Activated CD4-positive, alpha-beta T cell treated with anti-CD3 and anti-CD28 coated beads, Interleukin-2, amount 10 ng/mL, durations not matched to agents 7 days and 5 days (primary cell): Measurements from ENCODE around the gene CTIF. TPM values are rescaled to one million over a fixed set of nuclear protein-coding genes. Genes with fewer than 3 reads are reported as not detected.

Experiments used
- CTCF ChIA-PET: fragments of 350-600 bp; sonication (Branson Sonifier 250); formaldehyde crosslinking; loops from one replicate; lab custom pipeline; 2021; ENCODE audit warnings: antibody characterized with exemption; lab: Charles Lee
- POLR2A ChIA-PET: fragments of 350-600 bp; sonication (Branson Sonifier 250); formaldehyde crosslinking; loops from one replicate; lab custom pipeline; 2021; ENCODE audit warnings: antibody characterized with exemption; lab: Charles Lee
- DNase-seq: peaks from one replicate; pipeline ENCODE4 v3.0.0-alpha.2; 2020
- H3K27ac Mint-ChIP-seq: one replicate; pipeline ENCODE4 v1.8.0; 2021; ENCODE audit warnings: mild to moderate bottlenecking, moderate library complexity, mixed read lengths
- H3K27me3 Mint-ChIP-seq: one replicate; pipeline ENCODE4 v1.8.0; 2021; ENCODE audit warnings: mixed read lengths
- H3K36me3 Mint-ChIP-seq: one replicate; pipeline ENCODE4 v1.8.0; 2021; ENCODE audit warnings: low read depth, mixed read lengths
- H3K4me1 Mint-ChIP-seq: one replicate; pipeline ENCODE4 v1.8.0; 2021; ENCODE audit warnings: mixed read lengths
- H3K4me3 Mint-ChIP-seq: one replicate; pipeline ENCODE4 v1.8.0; 2021; ENCODE audit warnings: mild to moderate bottlenecking, moderate library complexity, mixed read lengths
- H3K9me3 Mint-ChIP-seq: one replicate; pipeline ENCODE4 v1.8.0; 2021; ENCODE audit warnings: mixed read lengths
- total RNA-seq, 2 experiments: library from RNA; stranded (reverse); gene quantifications; one replicate each; pipeline ENCODE4 v1.2.3, GENCODE V29; 2021

The CTIF gene
- total RNA-seq, 2 experiments from 2014 or later: 1.5 to 2.7 TPM

DNA sequence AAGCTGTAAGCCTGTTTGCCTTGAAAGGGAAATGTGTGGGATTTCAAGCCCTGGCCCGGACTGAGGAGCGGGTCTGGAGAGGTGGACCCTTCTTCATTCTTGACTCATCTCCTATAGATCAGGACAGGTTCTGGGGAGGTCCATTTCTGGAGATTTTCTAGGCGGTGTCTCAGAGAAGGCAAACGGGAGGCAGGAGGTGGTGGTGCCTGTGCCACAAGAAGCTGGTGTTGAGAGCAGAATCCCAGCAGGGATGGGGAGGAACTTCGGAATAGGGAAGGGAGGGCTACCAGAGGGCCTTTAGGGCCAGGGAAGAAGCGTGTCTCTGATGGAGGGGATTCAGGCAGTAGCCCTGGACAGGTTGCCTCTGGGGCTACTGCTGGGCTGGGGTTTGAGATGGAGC is 93.0 kb downstream of the CTIF start:
- no peak overlapping the region for H3K4me3 Mint-ChIP-seq
- H3K27ac Mint-ChIP-seq: no peak overlapping the region
- ChIA-PET CTCF (no interaction called here), POLR2A (no interaction called here)
- H3K27me3 Mint-ChIP-seq: no peaks in the 10 kb centered on the region
- H3K36me3 Mint-ChIP-seq: no peaks in the 10 kb centered on the region
- no peaks in the 10 kb centered on the region for H3K9me3 Mint-ChIP-seq
- no peak for DNase-seq
- H3K4me1 Mint-ChIP-seq: no peaks in the 10 kb centered on the region

DNA sequence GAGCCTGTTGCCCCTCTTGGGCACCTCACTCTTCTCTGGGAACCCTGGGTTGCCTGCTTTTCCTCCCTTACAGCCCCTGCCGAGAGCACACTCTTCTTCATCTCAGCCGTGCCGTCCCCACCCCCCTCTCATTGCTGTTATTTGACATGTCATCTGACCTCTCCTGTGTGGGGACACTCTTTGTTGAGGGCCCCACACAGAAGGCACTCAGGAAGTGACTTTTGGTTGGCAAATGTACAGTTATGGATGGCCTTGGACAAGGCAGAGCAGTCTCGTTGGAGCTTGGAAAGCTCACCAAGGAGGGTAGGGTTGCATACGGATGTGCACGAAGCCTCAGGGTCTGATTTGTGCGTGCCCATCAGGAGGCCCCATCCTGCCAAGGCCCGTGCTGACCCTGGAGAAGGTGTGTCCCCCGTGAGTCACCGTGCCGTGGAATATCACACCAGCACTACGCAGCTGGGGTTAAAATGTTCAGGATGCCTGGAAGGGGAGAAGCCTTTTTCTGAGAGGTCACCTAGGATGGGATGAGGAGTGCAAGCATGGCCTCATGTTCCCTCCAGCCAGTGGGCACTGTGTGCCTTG is 93.9 kb downstream of the CTIF start:
- H3K4me1 Mint-ChIP-seq: no peaks in the 10 kb centered on the region

DNA sequence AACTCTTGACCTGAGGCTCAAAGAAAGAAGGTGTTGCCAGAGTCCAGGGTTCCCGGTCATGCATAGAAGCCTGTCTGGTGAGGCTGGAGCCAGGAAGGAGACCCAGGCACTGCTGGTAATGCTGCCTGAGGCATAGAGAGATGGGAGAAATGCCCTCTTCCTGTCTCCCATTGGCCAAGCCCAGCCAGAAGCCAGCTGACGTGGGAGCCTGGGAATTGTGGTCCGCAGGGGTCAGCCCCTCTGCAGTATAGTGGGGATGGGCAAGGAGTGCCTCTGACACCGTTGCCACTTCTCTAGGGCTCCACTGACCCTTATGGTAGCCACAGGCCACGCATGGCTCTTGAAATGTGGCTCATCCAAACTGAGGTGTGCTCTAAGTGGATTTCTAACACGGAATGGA is 95.7 kb downstream of the CTIF start:
- POLR2A ChIA-PET: no interaction called here
- Mint-ChIP-seq H3K27ac (no peak overlapping the region), H3K4me1 (no peaks in the 10 kb centered on the region), H3K27me3 (no peaks in the 10 kb centered on the region), H3K9me3 (no peaks in the 10 kb centered on the region), H3K4me3 (no peak overlapping the region), H3K36me3 (no peaks in the 10 kb centered on the region)
- CTCF ChIA-PET: no interaction called here
- DNase-seq: no peak

More for the DNA sequence above, 93.9 kb downstream of the CTIF start:
- no peaks in the 10 kb centered on the region for H3K36me3 Mint-ChIP-seq
- no peaks in the 10 kb centered on the region for H3K27me3 Mint-ChIP-seq
- H3K9me3 Mint-ChIP-seq: no peaks in the 10 kb centered on the region
- no peak overlapping the region for H3K4me3 Mint-ChIP-seq
- CTCF ChIA-PET: no interaction called here
- DNase-seq: no peak
- H3K27ac Mint-ChIP-seq: no peak overlapping the region
- POLR2A ChIA-PET: no interaction called here

DNA sequence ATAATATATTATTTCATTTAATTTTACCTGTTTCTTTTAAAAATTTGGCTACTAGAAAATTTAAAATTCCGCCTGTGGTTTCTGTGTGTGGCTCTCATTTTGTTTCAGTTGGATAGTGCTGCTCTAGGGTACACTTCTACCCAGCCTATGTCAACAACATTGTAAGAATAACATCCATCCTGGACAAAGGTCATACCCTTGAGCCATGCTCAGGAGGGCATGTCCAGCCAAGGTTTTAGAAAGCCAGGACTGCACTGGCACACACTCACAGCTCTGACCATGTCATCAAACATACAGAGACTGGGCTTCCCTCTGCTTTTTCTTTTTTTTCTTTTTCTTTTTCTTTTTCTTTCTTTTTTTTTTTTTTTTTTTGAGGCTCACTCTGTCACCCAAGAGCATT is 96.1 kb downstream of the CTIF start:
- ChIA-PET POLR2A (no interaction called here), CTCF (interaction anchor here (0.6 kb wide), 1 partner anchor 105 kb away, joined by 3 read pairs; no protein-coding TSS in a partner anchor)
- Mint-ChIP-seq H3K36me3 (no peaks in the 10 kb centered on the region), H3K9me3 (no peaks in the 10 kb centered on the region), H3K4me1 (no peaks in the 10 kb centered on the region), H3K27me3 (no peaks in the 10 kb centered on the region), H3K4me3 (no peak overlapping the region), H3K27ac (no peak overlapping the region)
- no peak for DNase-seq

DNA sequence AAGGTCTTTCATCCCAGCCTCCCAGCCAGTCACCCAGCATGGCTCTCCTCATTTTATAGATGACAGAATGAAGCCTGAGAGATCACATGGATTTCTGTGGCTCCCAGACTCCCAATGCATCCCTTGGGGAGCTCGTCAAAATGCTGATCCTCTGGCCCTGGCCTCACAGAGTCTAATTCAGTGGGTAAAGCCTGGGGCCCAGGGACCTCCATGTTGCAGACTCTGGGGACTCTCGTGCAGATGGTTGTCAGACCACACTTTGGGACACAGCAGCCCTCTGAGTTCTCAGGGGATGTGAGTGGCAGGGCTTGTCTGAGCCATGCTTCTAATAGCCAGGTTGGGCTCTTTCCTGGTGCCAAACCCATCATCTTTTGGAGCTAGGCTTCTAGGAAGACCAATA is 97.0 kb downstream of the CTIF start:
- Mint-ChIP-seq H3K4me1 (no peaks in the 10 kb centered on the region), H3K27ac (no peak overlapping the region), H3K4me3 (no peak overlapping the region), H3K9me3 (no peaks in the 10 kb centered on the region), H3K27me3 (no peaks in the 10 kb centered on the region), H3K36me3 (no peaks in the 10 kb centered on the region)
- DNase-seq: no peak
- ChIA-PET CTCF (interaction anchor here (0.6 kb wide), 1 partner anchor 106 kb away, joined by 3 read pairs; no protein-coding TSS in a partner anchor), POLR2A (no interaction called here)

DNA sequence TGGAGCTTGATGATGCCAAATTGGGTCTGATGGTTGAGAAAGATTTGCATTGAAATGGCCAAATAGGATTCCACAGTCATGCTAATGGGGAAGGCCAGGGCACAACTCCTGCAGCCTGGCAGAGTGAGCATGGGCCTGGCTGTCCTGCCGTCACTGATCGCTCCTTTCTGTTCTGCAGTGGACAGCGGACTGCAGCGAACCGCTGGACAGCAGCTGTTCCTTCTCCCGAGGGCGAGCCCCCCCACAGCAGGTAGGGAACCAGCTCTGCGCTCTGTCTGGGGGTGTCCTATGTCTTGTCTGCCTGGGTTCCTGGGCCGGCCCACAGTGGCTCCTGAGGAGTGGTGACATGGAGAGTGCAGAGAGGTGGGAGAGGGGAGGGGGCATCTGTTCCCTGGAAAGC is 97.6 kb downstream of the CTIF start:
- no peaks in the 10 kb centered on the region for H3K27me3 Mint-ChIP-seq
- H3K27ac Mint-ChIP-seq: no peak overlapping the region
- CTCF ChIA-PET: no interaction called here
- H3K9me3 Mint-ChIP-seq: no peaks in the 10 kb centered on the region
- H3K4me3 Mint-ChIP-seq: no peak overlapping the region
- no peaks in the 10 kb centered on the region for H3K36me3 Mint-ChIP-seq
- no peak for DNase-seq
- POLR2A ChIA-PET: no interaction called here
- H3K4me1 Mint-ChIP-seq: no peaks in the 10 kb centered on the region

DNA sequence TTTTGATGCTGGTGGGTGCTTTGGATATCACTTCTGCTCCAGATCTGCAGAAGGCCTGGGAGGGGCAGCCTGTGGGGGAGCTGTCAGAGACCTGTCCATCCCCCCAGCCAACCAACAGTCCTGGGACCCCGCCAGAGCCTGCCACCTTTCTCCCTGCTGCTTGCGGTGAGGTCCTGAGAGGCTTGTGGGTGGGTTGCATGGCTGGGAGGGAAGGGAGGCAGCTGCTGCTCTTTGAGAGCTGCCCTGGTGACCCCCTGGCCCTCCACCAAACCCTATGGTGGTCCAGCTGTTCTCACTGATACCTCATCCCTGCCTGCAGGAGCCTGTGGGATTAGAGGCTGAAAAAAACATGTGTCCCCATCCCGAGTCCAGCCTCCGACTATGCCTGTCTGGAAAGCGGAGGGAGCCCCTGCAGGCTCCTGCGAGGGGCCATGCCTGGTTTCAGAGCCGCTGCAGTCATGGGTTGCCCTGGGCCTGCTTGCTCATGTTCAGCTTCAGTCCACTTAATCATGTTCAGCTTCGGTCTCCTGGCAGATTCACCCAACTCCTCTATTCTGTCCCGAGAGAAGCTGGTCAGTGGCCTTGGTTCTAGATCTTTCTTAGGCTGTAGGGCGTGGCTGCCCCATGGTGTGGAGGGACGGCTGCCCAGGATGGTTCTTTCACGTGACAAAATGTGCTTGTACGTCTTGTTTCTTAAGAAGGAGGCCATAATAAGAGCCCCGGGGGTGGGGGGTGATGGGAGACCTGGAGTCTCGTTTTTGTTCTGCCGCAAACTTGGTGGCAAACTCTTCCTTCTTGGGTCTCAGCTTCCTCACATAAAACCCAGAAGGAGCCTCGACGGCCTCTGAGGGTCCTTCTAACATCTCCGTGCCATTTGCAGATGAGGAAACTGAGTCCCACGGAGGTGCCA is 98.5 kb downstream of the CTIF start:
- DNase-seq: no peak
- Mint-ChIP-seq H3K36me3 (no peaks in the 10 kb centered on the region), H3K27me3 (no peaks in the 10 kb centered on the region), H3K4me3 (no peak overlapping the region), H3K4me1 (no peaks in the 10 kb centered on the region), H3K9me3 (no peaks in the 10 kb centered on the region), H3K27ac (no peak overlapping the region)
- ChIA-PET CTCF (no interaction called here), POLR2A (no interaction called here)

DNA sequence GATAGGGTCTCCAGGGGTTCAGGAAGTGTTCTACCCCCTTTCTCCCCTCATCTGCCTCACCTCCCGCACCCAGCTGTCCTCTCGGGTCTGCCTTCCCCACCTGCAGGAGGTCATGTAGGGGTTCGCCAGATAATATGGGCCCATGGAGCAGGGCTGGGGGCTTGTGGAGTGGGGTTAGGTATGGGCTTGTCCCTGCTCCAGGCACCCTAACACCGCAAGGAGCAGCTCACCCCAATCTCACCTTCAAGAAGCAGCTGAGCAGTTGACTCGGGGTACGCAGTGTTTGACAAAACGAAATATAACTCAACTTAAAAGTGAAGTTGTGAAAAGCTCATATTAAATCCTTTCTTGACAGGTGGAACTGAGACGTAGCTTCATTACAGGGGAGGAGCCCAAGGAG is 99.6 kb downstream of the CTIF start:
- Mint-ChIP-seq H3K36me3 (no peaks in the 10 kb centered on the region), H3K4me3 (no peak overlapping the region), H3K27me3 (no peaks in the 10 kb centered on the region), H3K27ac (no peak overlapping the region), H3K4me1 (no peaks in the 10 kb centered on the region), H3K9me3 (no peaks in the 10 kb centered on the region)
- POLR2A ChIA-PET: no interaction called here
- CTCF ChIA-PET: no interaction called here
- DNase-seq: no peak

DNA sequence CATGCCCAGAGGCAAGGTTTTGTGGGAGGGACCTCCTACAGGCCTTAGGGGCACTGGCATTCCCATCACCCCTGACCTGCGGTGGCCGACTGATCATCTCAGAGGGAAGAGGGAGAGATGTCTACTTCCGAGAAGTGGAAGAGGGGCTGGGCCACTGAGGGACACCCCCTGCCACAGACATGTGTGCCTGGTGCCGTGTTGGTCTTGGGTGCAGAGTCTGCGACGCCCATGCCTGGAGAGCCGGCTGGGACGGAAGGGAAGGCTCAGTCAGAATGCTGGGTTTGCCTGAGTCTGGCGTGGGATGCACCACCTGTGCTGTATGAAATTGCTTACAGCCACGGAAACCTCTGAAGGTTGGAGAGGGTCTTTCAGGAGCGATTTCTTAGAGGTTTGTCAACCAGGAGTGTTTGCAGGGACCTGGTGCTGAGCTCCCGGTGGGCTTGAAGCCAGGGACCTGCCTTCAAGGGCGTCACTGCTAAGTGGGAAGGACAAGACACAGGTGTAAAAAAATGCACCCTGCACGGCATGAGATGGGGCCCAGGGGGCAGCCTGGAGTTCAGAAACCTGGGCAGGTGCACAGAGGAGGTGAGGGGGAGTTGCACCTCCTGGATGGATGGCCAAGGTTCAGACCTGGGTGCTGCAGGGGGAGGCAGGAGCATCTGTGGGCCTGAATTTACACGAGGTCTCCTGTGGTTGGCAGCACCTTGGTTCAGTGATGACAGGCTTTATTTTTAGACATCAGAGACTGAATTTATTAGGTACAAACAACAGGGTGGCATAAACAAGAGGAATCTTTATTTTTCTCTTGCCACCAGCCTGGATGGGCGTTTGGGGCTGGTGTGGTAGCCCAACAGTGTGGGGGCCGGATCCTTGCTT is 100.3 kb downstream of the CTIF start:
- ChIA-PET POLR2A (no interaction called here), CTCF (interaction anchor here (1.5 kb wide), 1 partner anchor 17 kb away, joined by 3 read pairs; no protein-coding TSS in a partner anchor)
- Mint-ChIP-seq H3K4me1 (no peaks in the 10 kb centered on the region), H3K36me3 (no peaks in the 10 kb centered on the region), H3K27ac (no peak overlapping the region), H3K4me3 (no peak overlapping the region), H3K9me3 (no peaks in the 10 kb centered on the region), H3K27me3 (no peaks in the 10 kb centered on the region)
- no peak for DNase-seq

DNA sequence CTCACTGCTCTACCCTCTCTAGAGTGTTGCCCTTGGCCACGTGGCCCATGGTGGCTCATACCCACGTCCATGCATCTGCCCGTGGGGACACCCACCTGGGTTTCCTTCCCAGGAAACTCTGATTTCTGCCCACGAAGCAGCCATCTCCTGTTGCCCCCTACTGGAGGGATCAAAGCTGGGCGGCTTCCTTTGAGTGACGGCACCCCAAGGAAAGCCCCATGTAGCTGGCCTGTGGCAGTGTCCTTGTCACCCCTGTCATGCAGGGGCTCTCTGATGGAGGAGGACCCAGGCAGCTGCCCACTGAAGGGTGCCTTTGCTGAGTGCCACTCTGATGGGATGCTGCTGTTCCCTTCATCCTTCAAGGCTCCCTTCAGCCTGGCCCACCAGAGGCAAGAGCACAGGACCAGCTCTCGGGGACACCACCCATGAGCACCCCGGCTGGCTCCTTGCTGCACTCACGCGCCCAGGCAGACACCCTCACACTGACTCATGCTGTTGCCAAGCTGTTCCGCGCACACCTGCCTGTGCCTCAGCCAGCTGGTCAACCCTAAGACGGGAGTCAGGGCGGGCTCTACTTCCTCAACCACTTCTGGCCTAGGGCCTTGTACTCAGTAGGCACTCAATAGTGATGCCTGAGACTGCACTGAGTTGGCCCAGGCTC is 101.1 kb downstream of the CTIF start:
- Mint-ChIP-seq H3K4me1 (no peaks in the 10 kb centered on the region), H3K27me3 (no peaks in the 10 kb centered on the region), H3K4me3 (no peak overlapping the region), H3K27ac (no peak overlapping the region), H3K36me3 (no peaks in the 10 kb centered on the region), H3K9me3 (no peaks in the 10 kb centered on the region)
- ChIA-PET POLR2A (no interaction called here), CTCF (interaction anchor here (1.5 kb wide), 1 partner anchor 17 kb away, joined by 3 read pairs; no protein-coding TSS in a partner anchor)
- no peak for DNase-seq

DNA sequence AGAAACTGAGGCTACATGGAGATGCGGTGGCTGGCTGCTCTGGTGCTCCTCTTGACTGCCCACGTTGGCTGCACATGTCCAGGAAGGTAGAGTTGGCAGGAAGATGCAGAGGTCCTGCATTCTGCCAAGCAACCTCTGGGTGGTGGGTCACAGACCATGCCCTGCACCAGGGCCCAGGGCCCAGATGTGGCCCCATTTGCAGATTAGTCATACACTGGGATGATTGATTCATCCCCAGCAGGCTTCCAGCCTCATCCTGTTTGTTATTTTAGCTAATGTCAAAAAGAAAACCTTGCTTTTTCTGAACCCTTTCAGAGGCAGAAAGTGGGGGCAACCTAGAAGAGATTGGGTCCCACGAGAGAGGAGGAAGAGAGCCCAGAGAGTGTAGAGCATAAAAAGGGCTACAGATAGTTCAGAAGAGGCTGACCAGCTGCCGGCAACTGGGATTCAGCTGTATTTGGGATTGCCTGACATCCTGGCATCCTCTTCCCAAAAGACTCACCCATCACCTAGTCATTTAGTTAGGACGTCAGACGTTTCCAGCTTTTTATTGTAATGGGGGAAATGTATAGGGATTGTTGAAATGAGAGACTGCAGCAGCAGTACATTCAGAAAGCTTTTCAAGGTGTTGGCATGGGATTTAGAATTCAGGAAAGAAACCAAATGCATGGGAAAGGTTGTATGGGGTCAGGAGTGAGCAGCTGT is 101.9 kb downstream of the CTIF start:
- Mint-ChIP-seq H3K36me3 (no peaks in the 10 kb centered on the region), H3K9me3 (no peaks in the 10 kb centered on the region), H3K4me3 (no peak overlapping the region), H3K4me1 (no peaks in the 10 kb centered on the region), H3K27me3 (no peaks in the 10 kb centered on the region), H3K27ac (no peak overlapping the region)
- ChIA-PET POLR2A (no interaction called here), CTCF (interaction anchor here (1.5 kb wide), 1 partner anchor 18 kb away, joined by 3 read pairs; no protein-coding TSS in a partner anchor)
- no peak for DNase-seq

DNA sequence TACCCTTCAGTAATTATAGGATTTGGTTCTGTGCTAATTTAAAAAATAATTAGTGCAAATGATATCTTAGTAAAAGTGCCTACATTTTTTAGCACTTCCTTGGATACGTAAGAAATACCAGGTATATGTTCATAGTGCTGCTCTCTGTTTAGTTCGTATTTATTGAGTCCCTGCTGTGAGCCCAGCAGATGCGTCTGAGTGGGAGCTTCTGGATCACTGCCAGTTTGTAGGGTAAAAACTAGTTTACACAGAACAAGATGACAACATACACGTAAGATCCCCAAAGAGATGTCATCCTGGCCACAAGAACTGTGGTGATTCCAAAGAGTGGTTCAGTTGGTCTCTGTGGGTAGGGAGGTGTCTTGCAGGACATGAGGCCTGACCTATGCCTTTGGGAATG is 103.2 kb downstream of the CTIF start:
- H3K4me1 Mint-ChIP-seq: no peaks in the 10 kb centered on the region
- ChIA-PET CTCF (no interaction called here), POLR2A (no interaction called here)
- DNase-seq: no peak
- H3K9me3 Mint-ChIP-seq: no peaks in the 10 kb centered on the region
- no peaks in the 10 kb centered on the region for H3K36me3 Mint-ChIP-seq
- H3K27ac Mint-ChIP-seq: no peak overlapping the region
- no peaks in the 10 kb centered on the region for H3K27me3 Mint-ChIP-seq
- H3K4me3 Mint-ChIP-seq: no peak overlapping the region
